Suprapubic skin (tissue), 4 donors: ENCODE measurements around the gene TMEM94. TPM values are rescaled to one million over a fixed set of nuclear protein-coding genes. Genes with fewer than 3 reads are reported as not detected.
"Not testable (repeated sequence)": the region's sequence is repeated elsewhere in the genome, so short reads cannot be mapped to it uniquely, and the experiment has no call there.

ENCODE experiments used
- DNase-seq, 2 donors: peaks; one replicate each; pipeline ENCODE4 v3.0.0-alpha.2; 2019; ENCODE audit warnings: low spot score in 2 of 2
- H3K27ac ChIP-seq: fragments of 200-600 bp; sonication (generic); one replicate; pipeline ENCODE4 v1.5.1; 2019
- H3K27me3 ChIP-seq: fragments of 200-600 bp; sonication (generic); one replicate; pipeline ENCODE4 v1.5.1; 2019
- H3K36me3 ChIP-seq: fragments of 200-600 bp; sonication (generic); one replicate; pipeline ENCODE4 v1.5.1; 2019
- H3K4me1 ChIP-seq: fragments of 200-600 bp; sonication (generic); one replicate; pipeline ENCODE4 v1.5.1; 2019
- H3K4me3 ChIP-seq: fragments of 200-600 bp; sonication (generic); one replicate; pipeline ENCODE4 v1.5.1; 2019; ENCODE audit warnings: mild to moderate bottlenecking
- H3K9me3 ChIP-seq: fragments of 200-600 bp; sonication (generic); one replicate; pipeline ENCODE4 v1.5.1; 2019
- CTCF ChIP-seq, 2 donors: fragments of 200-600 bp in 1 of 2; fragments of 450-650 bp in 1 of 2; sonication (generic) in 1 of 2; IDR thresholded peaks; one replicate each; pipeline ENCODE4 v1.5.1; 2016 to 2019; ENCODE audit warnings: antibody characterized with exemption in 2 of 2, mild to moderate bottlenecking in 1 of 2, moderate library complexity in 1 of 2
- EP300 ChIP-seq: sonication (generic); formaldehyde crosslinking; IDR thresholded peaks from one replicate; pipeline ENCODE4 v1.6.1; 2017; ENCODE audit warnings: antibody characterized with exemption
- POLR2A ChIP-seq, 2 donors: fragments of 450-650 bp; IDR thresholded peaks; one replicate each; pipeline ENCODE4 v1.6.1; 2017; ENCODE audit warnings: antibody characterized with exemption in 2 of 2, mild to moderate bottlenecking in 2 of 2, moderate library complexity in 2 of 2
- POLR2AphosphoS5 ChIP-seq, 3 donors: sonication (generic); formaldehyde crosslinking; IDR thresholded peaks; one replicate each; pipeline ENCODE4 v1.6.1; 2017; ENCODE audit warnings: antibody characterized with exemption in 3 of 3
- WGBS: methylation state at CpG from one replicate; pipeline ENCODE4 v1.1.5; 2018; 5-methylcytosine and 5-hydroxymethylcytosine counted together
- total RNA-seq, 4 donors: library from RNA; depleted of rRNA; stranded (reverse); fragments of >200 nt; gene quantifications; one replicate each; pipeline ENCODE4 v1.1.0, GENCODE V29; 2016

Gene TMEM94
- total RNA-seq, 4 donors from 2014 or later = 50.0 to 147 (median 81.7) TPM

- DNase-seq = no peak
- WGBS = 89% methylated on average over 4 of the region's 4 CpGs
- Histone ChIP-seq H3K27ac (no peak overlapping the region), H3K4me3 (no peak overlapping the region), H3K4me1 (no peaks in the 10 kb centered on the region), H3K27me3 (no peaks in the 10 kb centered on the region), H3K9me3 (no peaks in the 10 kb centered on the region), H3K36me3 (no peaks in the 10 kb centered on the region)
- TF ChIP-seq CTCF (IDR thresholded peaks at IDR 0.05) = no peak
- TF ChIP-seq POLR2AphosphoS5 (IDR thresholded peaks at IDR 0.05) = no peak
- no peak for TF ChIP-seq POLR2A (IDR thresholded peaks at IDR 0.05)
- no peak for TF ChIP-seq EP300
Observed at GRCh38 chr17:75450270-75450669, 6.2 kb upstream of the TMEM94 start.

GRCh38 chr17:75454193-75454592 lies 2.2 kb upstream of the TMEM94 start:
- no peak overlapping the region for H3K4me3 ChIP-seq
- TF ChIP-seq CTCF (IDR thresholded peaks at IDR 0.05) (no peak), POLR2AphosphoS5 (IDR thresholded peaks at IDR 0.05) (no peak), POLR2A (IDR thresholded peaks at IDR 0.05) (no peak), EP300 (no peak)
- peaks cover 24% of the 10 kb centered on the region for H3K4me1 ChIP-seq
- DNase-seq = no peak
- H3K27ac ChIP-seq = no peak overlapping the region
- H3K9me3 ChIP-seq = no peaks in the 10 kb centered on the region
- no peaks in the 10 kb centered on the region for H3K36me3 ChIP-seq
- no peaks in the 10 kb centered on the region for H3K27me3 ChIP-seq

- not testable (repeated sequence) for DNase-seq
Observed at GRCh38 chr17:75454672-75455071, 1.8 kb upstream of the TMEM94 start.

GRCh38 chr17:75456039-75456416 lies 407 bp upstream of the TMEM94 start:
- Histone ChIP-seq H3K4me1 (peaks cover 35% of the 10 kb centered on the region), H3K27me3 (no peaks in the 10 kb centered on the region), H3K4me3 (peak overlapping the region; percentile 89), H3K36me3 (no peaks in the 10 kb centered on the region), H3K27ac (peak overlapping the region; percentile 78), H3K9me3 (no peaks in the 10 kb centered on the region)
- WGBS = 3% methylated on average over 13 of the region's 13 CpGs
- TF ChIP-seq POLR2A (IDR thresholded peaks at IDR 0.05) (no peak), EP300 (no peak), CTCF (IDR thresholded peaks at IDR 0.05) (no peak), POLR2AphosphoS5 (IDR thresholded peaks at IDR 0.05) (no peak)
- peak in 1 of 2 donors; percentile 70 for DNase-seq

More at GRCh38 chr17:75454672-75455071, 1.8 kb upstream of the TMEM94 start:
- 96% methylated on average over 3 of the region's 3 CpGs for WGBS
- H3K27ac ChIP-seq, H3K4me3 ChIP-seq, H3K27me3 ChIP-seq, H3K36me3 ChIP-seq, H3K9me3 ChIP-seq: not testable (repeated sequence)
- H3K4me1 ChIP-seq = peaks cover 29% of the 10 kb centered on the region

GRCh38 chr17:75457047-75457654 lies 716 bp downstream of the TMEM94 start:
- no peaks in the 10 kb centered on the region for H3K27me3 ChIP-seq
- WGBS = 7% methylated on average over 18 of the region's 38 CpGs
- H3K9me3 ChIP-seq = no peaks in the 10 kb centered on the region
- H3K4me3 ChIP-seq = peak overlapping the region; percentile 89
- DNase-seq = no peak
- H3K27ac ChIP-seq = peak overlapping the region; percentile 78
- no peak for TF ChIP-seq POLR2A (IDR thresholded peaks at IDR 0.05)
- H3K36me3 ChIP-seq = no peaks in the 10 kb centered on the region
- peaks cover 35% of the 10 kb centered on the region for H3K4me1 ChIP-seq

- WGBS = 25% methylated on average over 1 of the region's 1 CpG
- peak overlapping the region; percentile 52 for H3K27ac ChIP-seq
- H3K9me3 ChIP-seq = no peaks in the 10 kb centered on the region
- H3K4me3 ChIP-seq = no peak overlapping the region
- TF ChIP-seq POLR2AphosphoS5 (IDR thresholded peaks at IDR 0.05) (no peak), CTCF (IDR thresholded peaks at IDR 0.05) (no peak), POLR2A (IDR thresholded peaks at IDR 0.05) (no peak), EP300 (no peak)
- H3K4me1 ChIP-seq = peaks cover 35% of the 10 kb centered on the region
- no peak for DNase-seq
- H3K36me3 ChIP-seq = no peaks in the 10 kb centered on the region
- H3K27me3 ChIP-seq = no peaks in the 10 kb centered on the region
Observed at GRCh38 chr17:75459246-75459589, 2.8 kb downstream of the TMEM94 start.
